HG03520 (cell line): ENCODE measurements around the gene ZSCAN12.

Source experiments
- ATAC-seq: cut with Tn5 transposase; IDR thresholded peaks from one replicate; pipeline ENCODE4 v1.9.1; 2021; ENCODE audit warnings: mild to moderate bottlenecking, moderate library complexity; ENCODE audit not compliant: unreplicated experiment

The ZSCAN12 gene

GRCh38 chr6:28333047-28333446 is 66.5 kb downstream of the ZSCAN12 start:
- ATAC-seq = no peak

- ATAC-seq = no peak
Observed at GRCh38 chr6:28330041-28330440, 69.5 kb downstream of the ZSCAN12 start.
